ENCODE measurements around the gene SPTBN1.

The SPTBN1 gene

DNA sequence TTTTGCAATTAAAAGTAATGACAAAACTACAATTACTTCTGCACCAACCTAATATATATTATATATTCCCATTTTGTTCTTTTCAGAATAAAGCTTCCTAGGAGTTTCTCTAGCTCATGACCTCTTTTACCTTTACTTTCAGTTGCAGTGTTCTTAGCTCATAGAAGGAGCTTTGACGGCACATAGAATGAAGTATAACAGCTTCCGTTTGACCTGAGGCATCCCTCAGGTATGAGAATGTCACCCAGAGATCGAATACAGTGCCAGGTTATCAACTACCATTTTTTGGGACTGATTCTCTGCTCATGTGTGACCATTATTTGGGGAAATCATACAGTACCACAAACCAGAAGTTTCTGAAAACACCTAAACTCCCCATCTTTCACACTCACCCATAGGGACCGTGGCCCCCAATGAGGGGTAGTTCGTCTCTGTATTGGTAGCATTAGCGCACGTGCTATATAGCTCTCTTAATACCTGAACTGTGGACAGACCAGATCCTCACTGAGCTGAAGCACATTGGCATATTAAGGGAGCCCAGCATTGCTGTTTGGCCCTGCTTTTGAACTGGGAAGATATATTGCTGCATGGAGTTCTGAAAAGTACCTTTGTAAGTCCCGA is 123.0 kb downstream of the SPTBN1 start:
- H3K27me3 ChIP-seq (ENCODE audit: insufficient read depth, low read length) = no peaks in the 10 kb centered on the region
- H3F3A ChIP-seq (ENCODE audit: insufficient read depth, low read length) = no peaks in the 10 kb centered on the region
- no peaks in the 10 kb centered on the region for H3K36me3 ChIP-seq (ENCODE audit: insufficient read depth, low read length)
- H3K4me1 ChIP-seq (ENCODE audit: insufficient read depth, low read length, severe bottlenecking) = peaks cover 62% of the 10 kb centered on the region
- no peak overlapping the region; the same call in 1 of the 2 replicates for H3K9ac ChIP-seq (ENCODE audit: low read length)
- no peaks in the 10 kb centered on the region for H3K9me3 ChIP-seq (ENCODE audit: low read length)
- TF ChIP-seq EZH2 (IDR thresholded peaks at IDR 0.05; ENCODE audit: borderline replicate concordance, low read length) (no peak), CTCF (IDR thresholded peaks at IDR 0.05; ENCODE audit: low read length) (no peak)
- H4K20me1 ChIP-seq (ENCODE audit: insufficient read depth, low read length) = no peaks in the 10 kb centered on the region
- H2AFZ ChIP-seq (ENCODE audit: low read length) = no peak overlapping the region
- H3K4me3 ChIP-seq (ENCODE audit: low read depth, low read length, poor library complexity, severe bottlenecking) = no peak overlapping the region
- H3K27ac ChIP-seq (ENCODE audit: low read depth, low read length, poor library complexity, severe bottlenecking) = peak overlapping the region; percentile 32
- H3K79me2 ChIP-seq (ENCODE audit: insufficient read depth, low read length) = no peaks in the 10 kb centered on the region
- peak overlapping the region; percentile 45; the same call in 1 of the 2 replicates for H3K4me2 ChIP-seq (ENCODE audit: low read length)
- H3K9me2 ChIP-seq (ENCODE audit: low read depth, low read length) = no peaks in the 10 kb centered on the region

- Histone ChIP-seq H3K4me2 (ENCODE audit: low read length) (peak overlapping the region; percentile 45), H3K79me2 (ENCODE audit: insufficient read depth, low read length) (no peaks in the 10 kb centered on the region), H2AFZ (ENCODE audit: low read length) (no peak overlapping the region), H3K27me3 (ENCODE audit: insufficient read depth, low read length) (no peaks in the 10 kb centered on the region), H3K9me3 (ENCODE audit: low read length) (no peaks in the 10 kb centered on the region), H4K20me1 (ENCODE audit: insufficient read depth, low read length) (no peaks in the 10 kb centered on the region), H3K4me3 (ENCODE audit: low read depth, low read length, poor library complexity, severe bottlenecking) (peak overlapping the region; percentile 8), H3K4me1 (ENCODE audit: insufficient read depth, low read length, severe bottlenecking) (peaks cover 54% of the 10 kb centered on the region), H3K36me3 (ENCODE audit: insufficient read depth, low read length) (no peaks in the 10 kb centered on the region), H3K9ac (ENCODE audit: low read length) (peak overlapping the region; percentile 18; the same call in 1 of the 2 replicates), H3F3A (ENCODE audit: insufficient read depth, low read length) (no peaks in the 10 kb centered on the region), H3K9me2 (ENCODE audit: low read depth, low read length) (no peaks in the 10 kb centered on the region), H3K27ac (ENCODE audit: low read depth, low read length, poor library complexity, severe bottlenecking) (peak overlapping the region; percentile 32)
- no peak for TF ChIP-seq CTCF (IDR thresholded peaks at IDR 0.05; ENCODE audit: low read length)
Observed at GRCh38 chr2:54579682-54580620, 123.8 kb downstream of the SPTBN1 start.

DNA sequence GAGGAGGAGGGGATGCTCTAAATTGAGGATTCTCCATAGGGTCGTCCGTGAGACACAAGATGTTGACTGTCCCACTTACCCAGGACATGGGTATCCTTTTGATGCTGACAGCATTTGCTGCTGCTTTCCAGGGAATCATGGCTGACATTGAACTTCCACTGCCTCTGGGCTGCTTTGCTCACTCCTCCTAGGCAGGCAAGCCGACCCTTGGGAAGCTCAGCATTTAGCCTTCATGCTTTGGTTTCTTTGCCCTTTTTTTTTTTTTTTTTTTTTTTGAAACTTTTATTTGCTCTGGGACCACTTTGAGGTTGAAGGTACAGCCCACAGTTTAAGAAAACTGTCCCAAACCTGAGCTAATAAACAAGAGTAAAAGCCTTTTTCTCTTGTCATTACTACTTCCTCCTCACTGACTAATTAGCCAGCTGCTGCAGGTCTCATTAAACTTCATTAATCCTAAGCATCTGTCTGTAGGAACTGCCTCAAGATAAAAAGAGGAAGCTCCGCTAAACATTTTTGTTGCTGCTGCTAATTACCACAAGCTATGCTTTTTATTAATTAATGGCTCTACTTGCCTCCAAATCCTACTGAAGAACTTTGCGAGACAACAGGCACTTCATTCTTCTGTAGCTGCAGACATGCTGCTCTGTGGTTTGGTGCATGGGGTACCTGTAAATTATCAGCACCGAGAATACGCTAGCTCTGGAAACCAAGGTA is 125.4 kb downstream of the SPTBN1 start:
- H2AFZ ChIP-seq (ENCODE audit: low read length) = no peak overlapping the region
- H4K20me1 ChIP-seq (ENCODE audit: insufficient read depth, low read length) = no peaks in the 10 kb centered on the region
- no peaks in the 10 kb centered on the region for H3K36me3 ChIP-seq (ENCODE audit: insufficient read depth, low read length)
- TF ChIP-seq EZH2 (IDR thresholded peaks at IDR 0.05; ENCODE audit: borderline replicate concordance, low read length) = no peak
- TF ChIP-seq CTCF (IDR thresholded peaks at IDR 0.05; ENCODE audit: low read length) = no peak
- H3K4me2 ChIP-seq (ENCODE audit: low read length) = peak overlapping the region; percentile 51
- peak overlapping the region; percentile 11 for H3K27ac ChIP-seq (ENCODE audit: low read depth, low read length, poor library complexity, severe bottlenecking)
- H3K79me2 ChIP-seq (ENCODE audit: insufficient read depth, low read length) = no peaks in the 10 kb centered on the region
- no peaks in the 10 kb centered on the region for H3K9me2 ChIP-seq (ENCODE audit: low read depth, low read length)
- H3K4me3 ChIP-seq (ENCODE audit: low read depth, low read length, poor library complexity, severe bottlenecking) = peak overlapping the region; percentile 7
- H3K4me1 ChIP-seq (ENCODE audit: insufficient read depth, low read length, severe bottlenecking) = peaks cover 51% of the 10 kb centered on the region
- no peak overlapping the region; the same call in 1 of the 2 replicates for H3K9ac ChIP-seq (ENCODE audit: low read length)
- H3F3A ChIP-seq (ENCODE audit: insufficient read depth, low read length) = no peaks in the 10 kb centered on the region
- no peaks in the 10 kb centered on the region for H3K9me3 ChIP-seq (ENCODE audit: low read length)
- H3K27me3 ChIP-seq (ENCODE audit: insufficient read depth, low read length) = no peaks in the 10 kb centered on the region

All from OCI-LY1 (cell line).